Neural progenitor cell (in vitro differentiated cells): Measurements from ENCODE around the gene OLR1. TPM values are rescaled to one million over a fixed set of nuclear protein-coding genes. Genes with fewer than 3 reads are reported as not detected.

ENCODE experiments used
- DNase-seq: peaks from one replicate; pipeline ENCODE4 v3.0.0-alpha.2; 2016; ENCODE audit warnings: low spot score
- H2AFZ ChIP-seq: fragments of 200-600 bp; sonication (generic); replicated peaks from 2 replicates; pipeline ENCODE4 v1.6.1; 2016; ENCODE audit warnings: antibody characterized with exemption
- H3F3A ChIP-seq: fragments of 200-600 bp; sonication (generic); 2 replicates; pipeline ENCODE4 v1.6.1; 2016; ENCODE audit warnings: antibody characterized with exemption, low read depth
- H3K27ac ChIP-seq: fragments of 200-600 bp; sonication (generic); 2 replicates; pipeline ENCODE4 v1.5.1; 2016; ENCODE audit warnings: mild to moderate bottlenecking
- H3K27me3 ChIP-seq: fragments of 200-600 bp; sonication (generic); 2 replicates; pipeline ENCODE4 v1.6.1; 2016; ENCODE audit warnings: mild to moderate bottlenecking, moderate library complexity
- H3K36me3 ChIP-seq: fragments of 200-600 bp; sonication (generic); 2 replicates; pipeline ENCODE4 v1.5.1; 2016
- H3K4me1 ChIP-seq: fragments of 200-600 bp; sonication (generic); 2 replicates; pipeline ENCODE4 v1.6.1; 2016; ENCODE audit warnings: mixed run types
- H3K4me2 ChIP-seq: fragments of 200-600 bp; sonication (generic); 2 replicates; pipeline ENCODE4 v1.6.1; 2016
- H3K4me3 ChIP-seq: fragments of 200-600 bp; sonication (generic); 2 replicates; pipeline ENCODE4 v1.5.1; 2016
- H3K79me2 ChIP-seq: fragments of 200-600 bp; sonication (generic); 2 replicates; pipeline ENCODE4 v1.6.1; 2016; ENCODE audit warnings: low read depth
- H3K9ac ChIP-seq: fragments of 200-600 bp; sonication (generic); 2 replicates; pipeline ENCODE4 v1.6.1; 2016
- H3K9me3 ChIP-seq: fragments of 200-600 bp; sonication (generic); 2 replicates; pipeline ENCODE4 v1.5.1; 2016; ENCODE audit warnings: low read depth
- H4K20me1 ChIP-seq: fragments of 200-600 bp; sonication (generic); 2 replicates; pipeline ENCODE4 v1.6.1; 2016; ENCODE audit warnings: low read depth
- H3K27ac Mint-ChIP-seq: 3 replicates; pipeline ENCODE4 v1.8.0; 2021; ENCODE audit warnings: mixed read lengths
- H3K27me3 Mint-ChIP-seq: 2 replicates; pipeline ENCODE4 v1.8.0; 2022; ENCODE audit warnings: low read depth, mild to moderate bottlenecking, inconsistent platforms, moderate library complexity, mixed read lengths; ENCODE audit not compliant: insufficient read depth
- H3K36me3 Mint-ChIP-seq: 3 replicates; pipeline ENCODE4 v1.8.0; 2021; ENCODE audit warnings: mixed read lengths
- H3K4me1 Mint-ChIP-seq: 3 replicates; pipeline ENCODE4 v1.8.0; 2021; ENCODE audit warnings: mixed read lengths
- H3K4me3 Mint-ChIP-seq: 3 replicates; pipeline ENCODE4 v1.8.0; 2021; ENCODE audit warnings: mild to moderate bottlenecking, moderate library complexity, mixed read lengths
- H3K9me3 Mint-ChIP-seq: 3 replicates; pipeline ENCODE4 v1.8.0; 2020; ENCODE audit warnings: mixed read lengths
- CTCF ChIP-seq: fragments of 200-600 bp; sonication (generic); IDR thresholded peaks from 2 replicates; pipeline ENCODE4 v1.5.1; 2017; ENCODE audit warnings: antibody characterized with exemption, mild to moderate bottlenecking
- EZH2 ChIP-seq: fragments of 200-600 bp; sonication (generic); IDR thresholded peaks from 2 replicates; pipeline ENCODE4 v1.6.1; 2017; ENCODE audit warnings: antibody characterized with exemption, mild to moderate bottlenecking, moderate library complexity
- EZH2phosphoT487 ChIP-seq: fragments of 200-600 bp; sonication (generic); IDR thresholded peaks from 2 replicates; pipeline ENCODE4 v1.6.1; 2017; ENCODE audit warnings: antibody characterized with exemption
- total RNA-seq: library from RNA; depleted of rRNA; stranded (reverse); fragments of >200 nt; gene quantifications from 2 replicates; pipeline ENCODE4 v1.2.3, GENCODE V29; 2015; ENCODE audit warnings: low replicate concordance

The OLR1 gene
- total RNA-seq, 1 donor from 2014 or later = not detected

GRCh38 chr12:10211101-10211939, 39.4 kb upstream of the OLR1 start:
- H3K27me3 Mint-ChIP-seq = peaks cover 9% of the 10 kb centered on the region
- Histone ChIP-seq H3K36me3 (no peaks in the 10 kb centered on the region), H2AFZ (no peak overlapping the region), H3K79me2 (peaks cover 28% of the 10 kb centered on the region), H3K9me3 (no peaks in the 10 kb centered on the region), H3K4me2 (no peak overlapping the region), H3K4me1 (peaks cover 7% of the 10 kb centered on the region), H3K27ac (no peak overlapping the region), H3K4me3 (no peak overlapping the region), H4K20me1 (peaks cover 18% of the 10 kb centered on the region), H3F3A (peaks cover 30% of the 10 kb centered on the region), H3K27me3 (no peaks in the 10 kb centered on the region), H3K9ac (no peak overlapping the region)
- DNase-seq = no peak
- peak overlapping the region; percentile 69 for H3K4me3 Mint-ChIP-seq
- no peaks in the 10 kb centered on the region for H3K9me3 Mint-ChIP-seq
- H3K27ac Mint-ChIP-seq = no peak overlapping the region
- no peaks in the 10 kb centered on the region for H3K36me3 Mint-ChIP-seq
- peaks cover 16% of the 10 kb centered on the region for H3K4me1 Mint-ChIP-seq
- TF ChIP-seq EZH2 (no peak), CTCF (no peak), EZH2phosphoT487 (no peak)

- Histone ChIP-seq H3K9me3 (no peaks in the 10 kb centered on the region), H3K9ac (no peak overlapping the region), H3K4me2 (no peak overlapping the region), H3F3A (peaks cover 30% of the 10 kb centered on the region), H3K4me1 (peaks cover 6% of the 10 kb centered on the region), H3K36me3 (no peaks in the 10 kb centered on the region), H2AFZ (no peak overlapping the region), H3K79me2 (peaks cover 18% of the 10 kb centered on the region), H4K20me1 (peaks cover 17% of the 10 kb centered on the region), H3K4me3 (no peak overlapping the region), H3K27me3 (no peaks in the 10 kb centered on the region), H3K27ac (no peak overlapping the region)
- H3K4me3 Mint-ChIP-seq = no peak overlapping the region
- H3K4me1 Mint-ChIP-seq = peaks cover 16% of the 10 kb centered on the region
- DNase-seq = no peak
- no peaks in the 10 kb centered on the region for H3K36me3 Mint-ChIP-seq
- TF ChIP-seq CTCF (no peak), EZH2 (no peak), EZH2phosphoT487 (no peak)
- peaks cover 9% of the 10 kb centered on the region for H3K27me3 Mint-ChIP-seq
- no peaks in the 10 kb centered on the region for H3K9me3 Mint-ChIP-seq
- H3K27ac Mint-ChIP-seq = no peak overlapping the region
Measured at GRCh38 chr12:10210225-10210624, 38.3 kb upstream of the OLR1 start.

GRCh38 chr12:10207136-10207535, 35.2 kb upstream of the OLR1 start:
- H3K27me3 Mint-ChIP-seq = peaks cover 3% of the 10 kb centered on the region

More at GRCh38 chr12:10207136-10207535, 35.2 kb upstream of the OLR1 start:
- H3F3A ChIP-seq = peaks cover 2% of the 10 kb centered on the region
- no peaks in the 10 kb centered on the region for H3K4me1 ChIP-seq
- no peaks in the 10 kb centered on the region for H4K20me1 ChIP-seq
- H3K4me3 Mint-ChIP-seq = no peak overlapping the region
- no peak overlapping the region for H2AFZ ChIP-seq
- no peaks in the 10 kb centered on the region for H3K79me2 ChIP-seq
- no peak overlapping the region for H3K4me3 ChIP-seq
- H3K36me3 Mint-ChIP-seq = no peaks in the 10 kb centered on the region
- no peaks in the 10 kb centered on the region for H3K4me1 Mint-ChIP-seq
- no peak for DNase-seq
- no peak for TF ChIP-seq EZH2
- no peak for TF ChIP-seq CTCF
- no peak for TF ChIP-seq EZH2phosphoT487
- H3K27ac ChIP-seq = no peak overlapping the region
- no peaks in the 10 kb centered on the region for H3K27me3 ChIP-seq
- H3K9me3 ChIP-seq = no peaks in the 10 kb centered on the region
- no peaks in the 10 kb centered on the region for H3K9me3 Mint-ChIP-seq
- no peak overlapping the region for H3K4me2 ChIP-seq
- no peaks in the 10 kb centered on the region for H3K36me3 ChIP-seq
- H3K27ac Mint-ChIP-seq = no peak overlapping the region
- H3K9ac ChIP-seq = no peak overlapping the region
